ENCODE measurements around the gene SERPINF2. TPM values are rescaled to one million over a fixed set of nuclear protein-coding genes. Genes with fewer than 3 reads are reported as not detected.
A peak's percentile ranks its signal among the peaks of the same experiment; 100 is the strongest.

Gene SERPINF2
- total RNA-seq, 3 donors from 2014 or later, result 18.4 to 30.1 (median 21.3) TPM

GRCh38 chr17:1727876-1728630 lies 14.6 kb upstream of the SERPINF2 start:
- H3K36me3 ChIP-seq, result no peaks in the 10 kb centered on the region
- H3K4me1 ChIP-seq, result peaks cover 0 to 6% of the 10 kb centered on the region in 2 donors
- H3K27me3 ChIP-seq, result no peaks in the 10 kb centered on the region
- peak overlapping the region in 1 of 3 donors; percentile 15 for H3K4me3 ChIP-seq
- DNase-seq (ENCODE audit: low spot score in 2 of 2), result no peak
- intact Hi-C loops (cut with DNase I; ENCODE audit: low total_unique reads), result no loop called here
- H3K9me3 ChIP-seq, result no peaks in the 10 kb centered on the region
- H3K27ac ChIP-seq, result peak overlapping the region; percentile 25 to 26
- TF ChIP-seq, protein P1, sequence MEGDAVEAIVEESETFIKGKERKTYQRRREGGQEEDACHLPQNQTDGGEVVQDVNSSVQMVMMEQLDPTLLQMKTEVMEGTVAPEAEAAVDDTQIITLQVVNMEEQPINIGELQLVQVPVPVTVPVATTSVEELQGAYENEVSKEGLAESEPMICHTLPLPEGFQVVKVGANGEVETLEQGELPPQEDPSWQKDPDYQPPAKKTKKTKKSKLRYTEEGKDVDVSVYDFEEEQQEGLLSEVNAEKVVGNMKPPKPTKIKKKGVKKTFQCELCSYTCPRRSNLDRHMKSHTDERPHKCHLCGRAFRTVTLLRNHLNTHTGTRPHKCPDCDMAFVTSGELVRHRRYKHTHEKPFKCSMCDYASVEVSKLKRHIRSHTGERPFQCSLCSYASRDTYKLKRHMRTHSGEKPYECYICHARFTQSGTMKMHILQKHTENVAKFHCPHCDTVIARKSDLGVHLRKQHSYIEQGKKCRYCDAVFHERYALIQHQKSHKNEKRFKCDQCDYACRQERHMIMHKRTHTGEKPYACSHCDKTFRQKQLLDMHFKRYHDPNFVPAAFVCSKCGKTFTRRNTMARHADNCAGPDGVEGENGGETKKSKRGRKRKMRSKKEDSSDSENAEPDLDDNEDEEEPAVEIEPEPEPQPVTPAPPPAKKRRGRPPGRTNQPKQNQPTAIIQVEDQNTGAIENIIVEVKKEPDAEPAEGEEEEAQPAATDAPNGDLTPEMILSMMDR (IDR thresholded peaks at IDR 0.05), result no peak
- TF ChIP-seq POLR2AphosphoS5 (IDR thresholded peaks at IDR 0.05) (no peak), POLR2A (IDR thresholded peaks at IDR 0.05) (no peak)

DNA sequence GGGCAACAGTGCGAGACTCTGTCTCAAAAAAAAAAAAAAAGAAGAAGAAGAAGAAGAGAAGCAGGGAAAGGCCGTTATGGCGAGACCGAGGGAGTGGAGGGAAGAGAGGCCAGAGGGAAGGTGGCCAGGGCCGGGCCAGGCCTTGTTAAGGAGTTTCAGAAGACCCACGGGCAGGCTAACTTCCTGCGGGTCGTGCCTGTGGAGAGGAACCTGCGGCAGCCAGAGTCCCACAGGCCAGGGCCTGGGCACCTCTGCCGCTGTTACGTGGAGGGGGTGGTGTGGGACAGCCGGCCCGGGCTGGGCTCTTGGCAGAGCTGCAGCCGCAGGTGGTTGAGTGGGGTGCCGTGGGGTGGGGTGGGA lies 12.7 kb upstream of the SERPINF2 start:
- intact Hi-C loops (cut with DNase I; ENCODE audit: low total_unique reads), result no loop called here
- TF ChIP-seq POLR2A (IDR thresholded peaks at IDR 0.05), result no peak
- no peak for TF ChIP-seq POLR2AphosphoS5 (IDR thresholded peaks at IDR 0.05)
- TF ChIP-seq, protein P1 (IDR thresholded peaks at IDR 0.05), result no peak
- no peaks in the 10 kb centered on the region for H3K36me3 ChIP-seq
- H3K4me1 ChIP-seq, result peaks cover 0 to 6% of the 10 kb centered on the region in 2 donors
- no peaks in the 10 kb centered on the region for H3K27me3 ChIP-seq
- no peaks in the 10 kb centered on the region for H3K9me3 ChIP-seq
- peak overlapping the region; percentile 93 to 100 for H3K27ac ChIP-seq
- H3K4me3 ChIP-seq, result peak overlapping the region; percentile 18 to 66 (median 37)
- no peak for DNase-seq (ENCODE audit: low spot score in 2 of 2)

DNA sequence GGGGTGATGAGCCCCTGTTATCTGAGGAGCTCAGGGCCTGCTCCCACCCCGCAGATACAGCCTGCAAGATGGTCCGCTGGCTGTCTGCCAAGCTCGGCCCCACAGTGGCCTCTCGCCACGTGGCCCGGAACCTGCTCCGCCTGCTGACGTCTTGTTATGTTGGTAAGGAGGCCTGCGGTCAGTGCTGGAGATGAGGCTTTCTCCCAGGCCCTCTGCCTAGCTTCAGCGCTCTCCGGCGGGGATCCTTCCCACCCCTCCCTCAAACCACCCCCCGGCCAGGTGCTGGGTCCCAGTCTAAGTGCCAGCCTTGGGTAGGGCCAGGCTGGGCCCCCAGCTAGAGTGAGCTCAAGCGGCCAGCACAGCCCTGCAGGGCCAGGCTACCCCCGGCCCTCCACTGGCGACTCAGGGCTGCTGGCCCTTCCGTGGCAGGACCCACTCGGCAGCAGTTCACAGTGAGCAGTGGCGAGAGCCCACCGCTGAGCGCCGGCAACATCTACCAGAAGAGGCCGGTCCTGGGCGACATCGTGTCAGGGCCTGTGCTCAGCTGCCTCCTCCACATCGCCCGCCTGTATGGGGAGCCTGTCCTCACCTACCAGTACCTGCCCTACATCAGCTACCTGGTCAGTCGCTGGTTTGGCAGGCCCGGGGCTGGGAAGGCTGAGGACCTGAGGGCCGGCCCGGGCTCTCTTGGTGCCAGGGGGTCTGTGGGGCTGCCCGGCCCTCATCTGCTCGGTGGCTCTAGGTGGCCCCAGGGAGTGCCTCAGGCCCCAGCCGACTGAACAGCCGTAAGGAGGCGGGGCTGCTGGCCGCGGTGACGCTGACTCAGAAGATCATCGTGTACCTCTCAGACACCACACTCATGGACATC lies 12.1 kb upstream of the SERPINF2 start:
- Histone ChIP-seq H3K27me3 (no peaks in the 10 kb centered on the region), H3K36me3 (no peaks in the 10 kb centered on the region), H3K9me3 (no peaks in the 10 kb centered on the region), H3K27ac (peak overlapping the region; percentile 93 to 100), H3K4me3 (peak overlapping the region; percentile 18 to 66 (median 37)), H3K4me1 (peaks cover 0 to under 1% of the 10 kb centered on the region in 2 donors)
- TF ChIP-seq POLR2A (IDR thresholded peaks at IDR 0.05) (no peak), POLR2AphosphoS5 (IDR thresholded peaks at IDR 0.05) (peak; percentile 48 to 86 (median 82))
- TF ChIP-seq, protein P1 (IDR thresholded peaks at IDR 0.05), result no peak
- peak; percentile 76 to 86 for DNase-seq (ENCODE audit: low spot score in 2 of 2)
- intact Hi-C loops (cut with DNase I; ENCODE audit: low total_unique reads), result no loop called here

DNA sequence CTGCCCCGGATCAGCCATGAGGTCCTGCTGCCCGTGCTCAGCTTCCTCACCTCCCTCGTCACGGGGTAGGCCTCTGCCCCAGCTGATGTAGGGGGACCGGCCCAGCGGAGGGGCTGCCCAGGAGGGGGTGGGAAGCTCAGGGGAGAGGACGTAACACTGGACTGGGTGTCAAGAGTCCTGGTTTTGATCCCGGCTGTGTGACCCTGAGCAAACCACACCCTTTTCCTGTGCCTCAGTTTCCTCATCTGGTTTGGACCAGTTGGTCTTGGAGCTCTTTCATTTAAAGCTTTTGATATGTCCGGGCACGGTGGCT lies 11.5 kb upstream of the SERPINF2 start:
- Histone ChIP-seq H3K4me1 (peaks cover 0 to under 1% of the 10 kb centered on the region in 2 donors), H3K4me3 (peak overlapping the region in 2 of 3 donors; percentile 37 to 66), H3K27me3 (no peaks in the 10 kb centered on the region), H3K36me3 (no peaks in the 10 kb centered on the region), H3K9me3 (no peaks in the 10 kb centered on the region), H3K27ac (peak overlapping the region; percentile 93 to 100)
- intact Hi-C loops (cut with DNase I; ENCODE audit: low total_unique reads), result no loop called here
- TF ChIP-seq POLR2AphosphoS5 (IDR thresholded peaks at IDR 0.05), result peak in 1 of 3 donors; percentile 27
- TF ChIP-seq, protein P1 (IDR thresholded peaks at IDR 0.05), result no peak
- no peak for DNase-seq (ENCODE audit: low spot score in 2 of 2)

Data from breast epithelium (tissue), 4 donors.